ENCODE measurements around the gene CRIP3.
"Not testable (repeated sequence)": the region's sequence is repeated elsewhere in the genome, so short reads cannot be mapped to it uniquely, and the experiment has no call there.

The CRIP3 gene

GRCh38 chr6:43304882-43305281 is 3.7 kb downstream of the CRIP3 start:
- no peak for DNase-seq

- DNase-seq, result no peak
These were observed 4.3 kb downstream of the CRIP3 start for GRCh38 chr6:43304361-43304760.

GRCh38 chr6:43303751-43304331 is 4.8 kb downstream of the CRIP3 start:
- DNase-seq, result no peak

GRCh38 chr6:43303006-43303405 is 5.6 kb downstream of the CRIP3 start:
- not testable (repeated sequence) for DNase-seq

- DNase-seq, result no peak
These were observed 6.5 kb downstream of the CRIP3 start for GRCh38 chr6:43302126-43302525.

- no peak for DNase-seq
These were observed 7.3 kb downstream of the CRIP3 start for GRCh38 chr6:43301081-43301870.

GRCh38 chr6:43299338-43300293 is 9.0 kb downstream of the CRIP3 start:
- DNase-seq, result no peak

GRCh38 chr6:43298565-43299337 is 9.9 kb downstream of the CRIP3 start:
- no peak for DNase-seq

- DNase-seq, result no peak
These were observed 10.7 kb downstream of the CRIP3 start, which contains the start of gene SLC22A7 for GRCh38 chr6:43297644-43298564. SLC22A7 (plus strand) TSS chr6:43298260; CDS start chr6:43298359, 99 bp downstream.

GRCh38 chr6:43296780-43297497 is 11.7 kb downstream of the CRIP3 start:
- DNase-seq, result no peak

- no peak for DNase-seq
These were observed 13.2 kb downstream of the CRIP3 start for GRCh38 chr6:43295456-43295855.

GRCh38 chr6:43294536-43294935 is 14.1 kb downstream of the CRIP3 start:
- no peak for DNase-seq

- DNase-seq, result no peak
These were observed 14.9 kb downstream of the CRIP3 start for GRCh38 chr6:43293698-43294097.

- no peak for DNase-seq
These were observed 15.8 kb downstream of the CRIP3 start for GRCh38 chr6:43292763-43293318.

- DNase-seq, result no peak
These were observed 16.3 kb downstream of the CRIP3 start for GRCh38 chr6:43292341-43292740.

GRCh38 chr6:43291708-43292107 is 16.9 kb downstream of the CRIP3 start:
- no peak for DNase-seq

- DNase-seq, result no peak
These were observed 17.7 kb downstream of the CRIP3 start for GRCh38 chr6:43290905-43291355.

- DNase-seq, result no peak
These were observed 18.2 kb downstream of the CRIP3 start for GRCh38 chr6:43290339-43290904.

- no peak for DNase-seq
These were observed 20.6 kb downstream of the CRIP3 start for GRCh38 chr6:43287717-43288679.

Data from NCI-H345 (cell line).